ENCODE results near the gene DMWD. TPM values are rescaled to one million over a fixed set of nuclear protein-coding genes. Genes with fewer than 3 reads are reported as not detected.
A peak's percentile ranks its signal among the peaks of the same experiment; 100 is the strongest.

DMWD gene
- total and polyA plus RNA-seq, 2 of the 13 experiments (the other 11 are each of a cell fraction or from before 2014, with no cell fraction given): 10.3 to 14.9 TPM

DNA sequence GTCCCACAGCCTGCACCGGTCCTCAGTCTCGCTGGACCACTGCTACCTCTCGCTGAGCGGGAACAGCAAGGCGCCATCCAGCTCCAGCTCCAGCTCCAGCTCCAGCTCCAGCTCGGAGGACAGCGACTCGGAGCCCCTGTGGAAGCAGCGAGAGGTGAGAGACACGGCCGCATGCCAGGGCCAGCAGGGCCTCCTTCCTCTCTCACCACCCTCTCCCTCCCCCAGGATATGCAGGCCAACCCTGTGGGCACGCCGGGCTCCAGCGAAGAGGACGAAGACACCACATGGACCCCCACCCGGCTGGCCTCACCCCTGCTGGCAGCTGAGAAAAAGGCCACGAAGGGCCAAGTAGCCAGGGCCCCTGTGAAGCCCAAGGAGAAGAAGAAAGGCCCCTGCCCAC lies 30.9 kb downstream of the DMWD start:
- whole genome bisulfite sequencing (ENCODE audit: low lambda C conversion rate): 36% methylated on average over 12 of the region's 17 CpGs

More for the DNA sequence above, 30.9 kb downstream of the DMWD start:
- ATAC-seq (no peak), DNase-seq (ENCODE audit: low spot score) (no peak), FAIRE-seq (no peak)
- Histone ChIP-seq H3K79me2 (ENCODE audit: insufficient read depth, low read length) (no peaks in the 10 kb centered on the region), H4K20me1 (ENCODE audit: insufficient read depth, low read length) (no peaks in the 10 kb centered on the region), H3K9ac (ENCODE audit: insufficient read depth, low read depth, low read length) (no peak overlapping the region), H3K4me2 (ENCODE audit: low read depth, low read length) (no peak overlapping the region), H3K36me3 (replicated peaks in 1 of 2; ENCODE audit: control insufficient read depth in 1 of 2, insufficient read depth in 2 of 2, low read length in 2 of 2) (no peaks in the 10 kb centered on the region), H3K27me3 (ENCODE audit: control insufficient read depth in 1 of 2, insufficient read depth in 2 of 2, low read length in 2 of 2) (peaks cover 12 to 41% of the 10 kb centered on the region in 2 experiments; a peak in 4 of 5 replicates), H3K9me3 (ENCODE audit: low read length) (no peaks in the 10 kb centered on the region), H2AFZ (ENCODE audit: low read length) (no peak overlapping the region), H3K4me3 (replicated peaks in 1 of 3; ENCODE audit: insufficient read depth in 1 of 3, low read depth in 2 of 3, low read length in 3 of 3) (no peak overlapping the region), H3K27ac (ENCODE audit: extremely low read length, insufficient read depth, low read length) (no peak overlapping the region), H3K4me1 (ENCODE audit: insufficient read depth, low read length) (peaks cover 25% of the 10 kb centered on the region)
- intact Hi-C loops (cut with micrococcal nuclease; ENCODE audit: unreplicated experiment) (no loop called here), in situ Hi-C loops (cut with HindIII; ENCODE audit: extremely low pct_ligation_motif_present, low pct_unique_long_range_greater_than_20kb) (no loop called here)
- ChIA-PET POLR2A (interaction anchor here (1.7 kb wide), 1 partner anchor 8 kb away, joined by 6 read pairs; the partner anchor contains the start of gene SIX5), CTCF (ENCODE audit: low intra/inter-chr PET ratio, low total read pairs) (no interaction called here)
- BruUV-seq (replicated peaks): no TSS peak
- TF ChIP-seq ZSCAN25 (CRISPR knock-in tag; IDR thresholded peaks at IDR 0.05) (peak; percentile 73; the same call in 1 of the 2 replicates), RXRA (CRISPR knock-in tag; IDR thresholded peaks at IDR 0.05) (no peak)
- TF ChIP-seq, protein P1, sequence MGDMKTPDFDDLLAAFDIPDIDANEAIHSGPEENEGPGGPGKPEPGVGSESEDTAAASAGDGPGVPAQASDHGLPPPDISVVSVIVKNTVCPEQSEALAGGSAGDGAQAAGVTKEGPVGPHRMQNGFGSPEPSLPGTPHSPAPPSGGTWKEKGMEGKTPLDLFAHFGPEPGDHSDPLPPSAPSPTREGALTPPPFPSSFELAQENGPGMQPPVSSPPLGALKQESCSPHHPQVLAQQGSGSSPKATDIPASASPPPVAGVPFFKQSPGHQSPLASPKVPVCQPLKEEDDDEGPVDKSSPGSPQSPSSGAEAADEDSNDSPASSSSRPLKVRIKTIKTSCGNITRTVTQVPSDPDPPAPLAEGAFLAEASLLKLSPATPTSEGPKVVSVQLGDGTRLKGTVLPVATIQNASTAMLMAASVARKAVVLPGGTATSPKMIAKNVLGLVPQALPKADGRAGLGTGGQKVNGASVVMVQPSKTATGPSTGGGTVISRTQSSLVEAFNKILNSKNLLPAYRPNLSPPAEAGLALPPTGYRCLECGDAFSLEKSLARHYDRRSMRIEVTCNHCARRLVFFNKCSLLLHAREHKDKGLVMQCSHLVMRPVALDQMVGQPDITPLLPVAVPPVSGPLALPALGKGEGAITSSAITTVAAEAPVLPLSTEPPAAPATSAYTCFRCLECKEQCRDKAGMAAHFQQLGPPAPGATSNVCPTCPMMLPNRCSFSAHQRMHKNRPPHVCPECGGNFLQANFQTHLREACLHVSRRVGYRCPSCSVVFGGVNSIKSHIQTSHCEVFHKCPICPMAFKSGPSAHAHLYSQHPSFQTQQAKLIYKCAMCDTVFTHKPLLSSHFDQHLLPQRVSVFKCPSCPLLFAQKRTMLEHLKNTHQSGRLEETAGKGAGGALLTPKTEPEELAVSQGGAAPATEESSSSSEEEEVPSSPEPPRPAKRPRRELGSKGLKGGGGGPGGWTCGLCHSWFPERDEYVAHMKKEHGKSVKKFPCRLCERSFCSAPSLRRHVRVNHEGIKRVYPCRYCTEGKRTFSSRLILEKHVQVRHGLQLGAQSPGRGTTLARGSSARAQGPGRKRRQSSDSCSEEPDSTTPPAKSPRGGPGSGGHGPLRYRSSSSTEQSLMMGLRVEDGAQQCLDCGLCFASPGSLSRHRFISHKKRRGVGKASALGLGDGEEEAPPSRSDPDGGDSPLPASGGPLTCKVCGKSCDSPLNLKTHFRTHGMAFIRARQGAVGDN (CRISPR knock-in tag; IDR thresholded peaks at IDR 0.05): peak; percentile 30
- TF ChIP-seq, protein P2, sequence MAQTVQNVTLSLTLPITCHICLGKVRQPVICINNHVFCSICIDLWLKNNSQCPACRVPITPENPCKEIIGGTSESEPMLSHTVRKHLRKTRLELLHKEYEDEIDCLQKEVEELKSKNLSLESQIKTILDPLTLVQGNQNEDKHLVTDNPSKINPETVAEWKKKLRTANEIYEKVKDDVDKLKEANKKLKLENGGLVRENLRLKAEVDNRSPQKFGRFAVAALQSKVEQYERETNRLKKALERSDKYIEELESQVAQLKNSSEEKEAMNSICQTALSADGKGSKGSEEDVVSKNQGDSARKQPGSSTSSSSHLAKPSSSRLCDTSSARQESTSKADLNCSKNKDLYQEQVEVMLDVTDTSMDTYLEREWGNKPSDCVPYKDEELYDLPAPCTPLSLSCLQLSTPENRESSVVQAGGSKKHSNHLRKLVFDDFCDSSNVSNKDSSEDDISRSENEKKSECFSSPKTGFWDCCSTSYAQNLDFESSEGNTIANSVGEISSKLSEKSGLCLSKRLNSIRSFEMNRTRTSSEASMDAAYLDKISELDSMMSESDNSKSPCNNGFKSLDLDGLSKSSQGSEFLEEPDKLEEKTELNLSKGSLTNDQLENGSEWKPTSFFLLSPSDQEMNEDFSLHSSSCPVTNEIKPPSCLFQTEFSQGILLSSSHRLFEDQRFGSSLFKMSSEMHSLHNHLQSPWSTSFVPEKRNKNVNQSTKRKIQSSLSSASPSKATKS (CRISPR knock-in tag; IDR thresholded peaks at IDR 0.05): no peak
